Camera-type eye (tissue), 1 donor: ENCODE results near the gene BOLA2B. TPM values are rescaled to one million over a fixed set of nuclear protein-coding genes. Genes with fewer than 3 reads are reported as not detected.

Experiments
- total RNA-seq: library from RNA; depleted of rRNA; stranded (reverse); fragments of >200 nt; gene quantifications from one replicate; pipeline ENCODE4 v1.2.3, GENCODE V29; 2014

BOLA2B gene
- total RNA-seq = 50.9 TPM

GRCh38 chr16:30193615-30194014, at the start of gene BOLA2B, which contains the start of gene SLX1A:
Gene BOLA2B (minus strand): TSS chr16:30193666. CDS start chr16:30193595, 71 bp downstream.
Gene SLX1A (plus strand): TSS chr16:30193875. CDS start chr16:30194085, 210 bp downstream.

GRCh38 chr16:30199049-30199448, 5.6 kb upstream of the BOLA2B start, which contains the start of gene SULT1A3:
Gene SULT1A3 (plus strand): TSS chr16:30199255. CDS start chr16:30200729, 1,474 bp downstream.

GRCh38 chr16:30183233-30184095, 10.0 kb downstream of the BOLA2B start, which contains the start of gene CORO1A:
Gene CORO1A (plus strand): TSS chr16:30183602. CDS start chr16:30185210, 1,608 bp downstream.

Other genes starting within 250 kb of the BOLA2B start
- 30.3 TPM for gene TMEM219, start 231.6 kb downstream of the BOLA2B start, total RNA-seq
- gene TAOK2, start 219.8 kb downstream of the BOLA2B start, total RNA-seq = 56.0 TPM
- gene HIRIP3, start 198.0 kb downstream of the BOLA2B start, total RNA-seq = 23.4 TPM
- 72.5 TPM for gene INO80E, start 197.4 kb downstream of the BOLA2B start, total RNA-seq
- 2.7 TPM for gene DOC2A, start 182.6 kb downstream of the BOLA2B start, total RNA-seq
- gene C16orf92, start 170.5 kb downstream of the BOLA2B start, total RNA-seq = not detected
- gene TLCD3B, start 162.4 kb downstream of the BOLA2B start, total RNA-seq = 39.7 TPM
- gene ALDOA, start 127.9 kb downstream of the BOLA2B start, total RNA-seq = 426 TPM
- gene PPP4C, start 117.7 kb downstream of the BOLA2B start, total RNA-seq = 70.4 TPM
- gene TBX6, start 101.7 kb downstream of the BOLA2B start, total RNA-seq = 0.66 TPM
- gene YPEL3, start 97.5 kb downstream of the BOLA2B start, total RNA-seq = 45.2 TPM
- gene GDPD3, start 80.1 kb downstream of the BOLA2B start, total RNA-seq = 2.1 TPM
- gene MAPK3, start 70.4 kb downstream of the BOLA2B start, total RNA-seq = 31.3 TPM
- gene CORO1A, start 10.1 kb downstream of the BOLA2B start, total RNA-seq = 13.0 TPM
- gene SLX1A, start 209 bp upstream of the BOLA2B start, total RNA-seq = 11.5 TPM
- 10.4 TPM for gene SULT1A3, start 5.6 kb upstream of the BOLA2B start, total RNA-seq
- gene NPIPB13, start 54.8 kb upstream of the BOLA2B start, total RNA-seq = not detected
- 38.5 TPM for gene CD2BP2, start 161.6 kb upstream of the BOLA2B start, total RNA-seq
- 38.1 TPM for gene TBC1D10B, start 176.8 kb upstream of the BOLA2B start, total RNA-seq
- gene MYL11, start 181.1 kb upstream of the BOLA2B start, total RNA-seq = 194 TPM
- 0.44 TPM for gene SEPTIN1, start 188.9 kb upstream of the BOLA2B start, total RNA-seq
- gene ZNF48, start 201.8 kb upstream of the BOLA2B start, total RNA-seq = 18.3 TPM
- gene ZNF771, start 213.9 kb upstream of the BOLA2B start, total RNA-seq = 8.4 TPM
- 20.0 TPM for gene DCTPP1, start 236.4 kb upstream of the BOLA2B start, total RNA-seq